HEK293 (cell line): ENCODE results near the gene WNT7A.

Experiments
- CTCF ChIA-PET: fragments of 350-600 bp; formaldehyde crosslinking; extraction: SDS; loops from one replicate; lab custom pipeline; 2021; ENCODE audit warnings: antibody characterized with exemption; lab: Yijun Ruan, JAX
- POLR2A ChIA-PET: fragments of 300-600 bp; formaldehyde crosslinking; extraction: SDS; loops from one replicate; lab custom pipeline; 2020; ENCODE audit warnings: antibody characterized with exemption, inconsistent platforms; lab: Yijun Ruan, JAX
- H3K27ac ChIP-seq: fragments of 200-500 bp; sonication (Bioruptor generic); 2 replicates; pipeline ENCODE4 v1.5.1; 2014; ENCODE audit warnings: low read depth, low read length, control low read depth, inconsistent platforms; ENCODE audit errors: extremely low read depth
- H3K36me3 ChIP-seq, 2 experiments: fragments of 200-500 bp in 1 of 2; sonication (Bioruptor generic) in 1 of 2; 1 replicate in 1 of 2; 2 replicates in 1 of 2; pipeline ENCODE4 v1.5.1; 2014 to 2017; ENCODE audit warnings: inconsistent platforms in 2 of 2, low read length in 2 of 2; ENCODE audit not compliant: control insufficient read depth in 2 of 2, insufficient read depth in 1 of 2
- H3K4me1 ChIP-seq: fragments of 200-500 bp; sonication (Bioruptor generic); 2 replicates; pipeline ENCODE4 v1.5.1; 2014; ENCODE audit warnings: mild to moderate bottlenecking, low read length, inconsistent platforms; ENCODE audit not compliant: control insufficient read depth, insufficient read depth
- H3K4me3 ChIP-seq: 2 replicates; pipeline ENCODE4 v1.5.1; 2011; ENCODE audit warnings: low read depth, mild to moderate bottlenecking, control low read depth, low read length, moderate library complexity
- H3K9me3 ChIP-seq: fragments of 200-500 bp; sonication (Bioruptor generic); 2 replicates; pipeline ENCODE4 v1.5.1; 2014; ENCODE audit warnings: low read depth, low read length, inconsistent platforms; ENCODE audit not compliant: control insufficient read depth, insufficient read depth
- CTCF ChIP-seq: fragments of 450-650 bp; formaldehyde crosslinking; IDR thresholded peaks from 2 replicates; pipeline ENCODE4 v1.5.1; 2016; ENCODE audit warnings: missing biosample characterization, missing genetic modification characterization
- IKZF3 ChIP-seq: fragments of 450-650 bp; IDR thresholded peaks from 2 replicates; pipeline ENCODE4 v1.5.0; 2018; ENCODE audit warnings: missing biosample characterization, mild to moderate bottlenecking, missing genetic modification characterization, moderate library complexity
- PRDM1 ChIP-seq: fragments of 450-650 bp; formaldehyde crosslinking; IDR thresholded peaks from 2 replicates; pipeline ENCODE4; 2016; ENCODE audit warnings: missing biosample characterization, missing genetic modification characterization
- PRDM4 ChIP-seq: fragments of 450-650 bp; formaldehyde crosslinking; IDR thresholded peaks from 2 replicates; pipeline ENCODE4 v1.5.1; 2017; ENCODE audit warnings: missing biosample characterization, missing genetic modification characterization
- RBAK ChIP-seq: fragments of 450-650 bp; formaldehyde crosslinking; IDR thresholded peaks from 2 replicates; pipeline ENCODE4 v1.5.1; 2016; ENCODE audit warnings: missing biosample characterization, missing genetic modification characterization
- SCRT1 ChIP-seq: fragments of 450-650 bp; formaldehyde crosslinking; IDR thresholded peaks from 2 replicates; pipeline ENCODE4 v1.5.1; 2016; ENCODE audit warnings: missing biosample characterization, missing genetic modification characterization, borderline replicate concordance
- SCRT2 ChIP-seq: fragments of 450-650 bp; formaldehyde crosslinking; IDR thresholded peaks from 2 replicates; pipeline ENCODE4 v1.5.1; 2016; ENCODE audit warnings: missing biosample characterization, missing genetic modification characterization
- ZEB2 ChIP-seq: fragments of 450-650 bp; formaldehyde crosslinking; IDR thresholded peaks from 2 replicates; pipeline ENCODE4 v1.5.1; 2016; ENCODE audit warnings: missing biosample characterization, missing genetic modification characterization
- ZFHX2 ChIP-seq: fragments of 450-650 bp; formaldehyde crosslinking; conservative IDR thresholded peaks from 2 replicates; pipeline ENCODE4 v1.5.1; 2016; ENCODE audit warnings: missing biosample characterization, missing genetic modification characterization
- ZIC2 ChIP-seq: fragments of 450-650 bp; formaldehyde crosslinking; IDR thresholded peaks from 2 replicates; pipeline ENCODE4 v1.5.1; 2016; ENCODE audit warnings: missing biosample characterization, missing genetic modification characterization
- ZNF335 ChIP-seq: fragments of 450-650 bp; formaldehyde crosslinking; conservative IDR thresholded peaks from 2 replicates; pipeline ENCODE4 v1.5.1; 2016; ENCODE audit warnings: missing biosample characterization, missing genetic modification characterization
- ZNF362 ChIP-seq: fragments of 450-650 bp; formaldehyde crosslinking; IDR thresholded peaks from 2 replicates; pipeline ENCODE4 v1.5.1; 2016; ENCODE audit warnings: missing biosample characterization, missing genetic modification characterization
- ZNF654 ChIP-seq: fragments of 450-650 bp; formaldehyde crosslinking; IDR thresholded peaks from 2 replicates; pipeline ENCODE4 v1.5.1; 2016; ENCODE audit warnings: low read depth, missing biosample characterization, missing genetic modification characterization
- ZNF660 ChIP-seq: fragments of 450-650 bp; IDR thresholded peaks from 2 replicates; pipeline ENCODE4 v1.5.1; 2018; ENCODE audit warnings: missing biosample characterization, mild to moderate bottlenecking, missing genetic modification characterization
- ZNF670 ChIP-seq: fragments of 450-650 bp; formaldehyde crosslinking; IDR thresholded peaks from 2 replicates; pipeline ENCODE4 v1.5.1; 2016; ENCODE audit warnings: missing biosample characterization, missing genetic modification characterization, low read depth
- ZNF701 ChIP-seq: fragments of 450-650 bp; formaldehyde crosslinking; IDR thresholded peaks from 2 replicates; pipeline ENCODE4 v1.5.1; 2016; ENCODE audit warnings: missing biosample characterization, missing genetic modification characterization
- ZNF76 ChIP-seq: fragments of 450-650 bp; formaldehyde crosslinking; IDR thresholded peaks from 2 replicates; pipeline ENCODE4; 2016; ENCODE audit warnings: low read depth, missing biosample characterization, missing genetic modification characterization, borderline replicate concordance
- ZSCAN30 ChIP-seq: fragments of 450-650 bp; IDR thresholded peaks from 2 replicates; pipeline ENCODE4 v1.5.1; 2018; ENCODE audit warnings: missing biosample characterization, mild to moderate bottlenecking, missing genetic modification characterization, moderate library complexity
- ZSCAN5A ChIP-seq: fragments of 450-650 bp; formaldehyde crosslinking; IDR thresholded peaks from 2 replicates; pipeline ENCODE4 v1.5.1; 2016; ENCODE audit warnings: missing biosample characterization, missing genetic modification characterization

Gene WNT7A

GRCh38 chr3:13896473-13897154 is 16.7 kb upstream of the WNT7A start:
- H3K4me3 ChIP-seq = no peak overlapping the region
- H3K9me3 ChIP-seq = no peaks in the 10 kb centered on the region
- no peaks in the 10 kb centered on the region for H3K36me3 ChIP-seq
- ChIA-PET CTCF (interaction anchor here (0.5 to 2.5 kb wide), 36 partner anchors 12 to 1024 kb away, joined by 3 to 16 read pairs (median 3); partner anchors contain the start of genes CHCHD4, LSM3 and TMEM43), POLR2A (interaction anchor here (0.7 to 1.4 kb wide), 4 partner anchors 227 to 282 kb away, joined by 3 to 7 read pairs (median 4); partner anchors contain the start of genes CHCHD4, LSM3, TMEM43 and XPC)
- H3K4me1 ChIP-seq = no peaks in the 10 kb centered on the region
- no peak overlapping the region for H3K27ac ChIP-seq
- TF ChIP-seq ZFHX2 (tag by site-specific recombination) = no peak
- no peak for TF ChIP-seq ZNF362 (tag by site-specific recombination)
- TF ChIP-seq CTCF (tag by site-specific recombination) = peak; percentile 59
- no peak for TF ChIP-seq ZIC2
- TF ChIP-seq RBAK (tag by site-specific recombination) = no peak
- no peak for TF ChIP-seq ZNF670
- TF ChIP-seq ZNF701 (tag by site-specific recombination) = no peak
- TF ChIP-seq ZNF76 (tag by site-specific recombination) = no peak
- no peak for TF ChIP-seq ZSCAN5A
- no peak for TF ChIP-seq PRDM4 (tag by site-specific recombination)
- peak; percentile 26; the same call in 1 of the 2 replicates for TF ChIP-seq IKZF3
- TF ChIP-seq ZNF335 (tag by site-specific recombination) = peak; percentile 20; the same call in 1 of the 2 replicates
- peak; percentile 96 for TF ChIP-seq ZNF654
- peak; percentile 81 for TF ChIP-seq ZNF660 (tag by site-specific recombination)
- peak; percentile 90 for TF ChIP-seq SCRT2 (tag by site-specific recombination)
- peak; percentile 78; the same call in 1 of the 2 replicates for TF ChIP-seq SCRT1 (tag by site-specific recombination)
- 0 out of 2 replicates have a peak, but pooled peaks have one; percentile 28 for TF ChIP-seq ZSCAN30
- TF ChIP-seq PRDM1 = no peak
- 0 out of 2 replicates have a peak, but pooled peaks have one; percentile 23 for TF ChIP-seq ZEB2 (tag by site-specific recombination)
